SU-DHL-6 (cell line): ENCODE data around the gene STARD7.

Source experiments
- EZH2phosphoT487 ChIP-seq: fragments of 200-600 bp; sonication (generic), shearing (Covaris generic); conservative IDR thresholded peaks from 2 replicates; pipeline ENCODE4 v1.6.1; 2018; ENCODE audit warnings: mild to moderate bottlenecking, antibody characterized with exemption, low read length, moderate library complexity, mixed read lengths
- TF ChIP-seq, protein P1 (sequence below): fragments of 200-600 bp; sonication (generic); IDR thresholded peaks from one replicate; pipeline ENCODE4 v1.5.1; 2017; ENCODE audit warnings: antibody characterized with exemption, mild to moderate bottlenecking, low read length, moderate library complexity; ENCODE audit not compliant: insufficient read depth, poor library complexity, severe bottlenecking

DNA sequence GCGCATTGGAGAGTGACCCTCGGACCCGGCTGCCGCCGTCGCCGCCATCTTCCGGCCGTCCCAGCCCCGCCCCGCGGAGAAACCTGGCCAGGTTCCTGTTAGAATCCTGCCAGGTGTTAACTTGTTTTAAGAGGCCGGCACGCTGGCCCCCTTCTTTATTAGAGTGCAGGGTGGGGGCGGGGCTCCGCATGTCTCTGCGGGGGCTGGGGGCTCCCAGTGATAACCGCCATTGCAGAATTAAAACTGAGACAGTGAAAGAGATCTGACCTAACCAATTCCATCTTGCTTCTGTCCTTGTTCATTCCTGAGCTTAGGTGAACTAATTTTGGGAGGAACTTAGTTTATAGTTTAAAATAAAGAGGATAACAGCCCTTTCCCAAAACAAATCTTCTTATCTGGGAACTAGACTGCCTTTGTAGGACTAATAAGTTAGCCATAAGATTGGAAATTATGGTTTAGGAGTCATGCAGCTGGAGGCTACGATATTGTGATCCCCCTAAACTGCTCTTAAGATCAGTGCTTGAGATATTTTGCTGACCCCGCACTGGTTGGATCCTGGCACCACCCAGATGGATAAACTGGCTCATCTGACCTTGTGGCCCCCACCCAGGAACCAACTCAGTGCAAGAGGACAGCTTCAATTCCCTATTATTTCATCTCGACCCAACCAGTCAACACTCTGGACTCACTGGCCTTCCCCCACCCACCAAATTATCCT lies 543 bp upstream of the STARD7 start:
- TF ChIP-seq EZH2phosphoT487, result no peak
- TF ChIP-seq, protein P1, sequence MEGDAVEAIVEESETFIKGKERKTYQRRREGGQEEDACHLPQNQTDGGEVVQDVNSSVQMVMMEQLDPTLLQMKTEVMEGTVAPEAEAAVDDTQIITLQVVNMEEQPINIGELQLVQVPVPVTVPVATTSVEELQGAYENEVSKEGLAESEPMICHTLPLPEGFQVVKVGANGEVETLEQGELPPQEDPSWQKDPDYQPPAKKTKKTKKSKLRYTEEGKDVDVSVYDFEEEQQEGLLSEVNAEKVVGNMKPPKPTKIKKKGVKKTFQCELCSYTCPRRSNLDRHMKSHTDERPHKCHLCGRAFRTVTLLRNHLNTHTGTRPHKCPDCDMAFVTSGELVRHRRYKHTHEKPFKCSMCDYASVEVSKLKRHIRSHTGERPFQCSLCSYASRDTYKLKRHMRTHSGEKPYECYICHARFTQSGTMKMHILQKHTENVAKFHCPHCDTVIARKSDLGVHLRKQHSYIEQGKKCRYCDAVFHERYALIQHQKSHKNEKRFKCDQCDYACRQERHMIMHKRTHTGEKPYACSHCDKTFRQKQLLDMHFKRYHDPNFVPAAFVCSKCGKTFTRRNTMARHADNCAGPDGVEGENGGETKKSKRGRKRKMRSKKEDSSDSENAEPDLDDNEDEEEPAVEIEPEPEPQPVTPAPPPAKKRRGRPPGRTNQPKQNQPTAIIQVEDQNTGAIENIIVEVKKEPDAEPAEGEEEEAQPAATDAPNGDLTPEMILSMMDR, result no peak
